A673 (cell line): Measurements from ENCODE around the gene PAOX. TPM values are rescaled to one million over a fixed set of nuclear protein-coding genes. Genes with fewer than 3 reads are reported as not detected.
A peak's percentile ranks its signal among the peaks of the same experiment; 100 is the strongest.

ENCODE experiments used
- BruUV-seq: library from RNA; stranded (reverse); fragments of 400-500 nt; replicated peaks from 2 replicates; lab custom pipeline; 2021; lab: Mats Ljungman, UMichigan
- CTCF ChIA-PET: fragments of 300-600 bp; sonication (Branson Sonifier 250); formaldehyde crosslinking; loops from one replicate; lab custom pipeline; 2022; ENCODE audit warnings: antibody characterized with exemption; lab: Charles Lee
- POLR2A ChIA-PET: fragments of 300-600 bp; sonication (Branson Sonifier 250); formaldehyde crosslinking; loops from one replicate; lab custom pipeline; 2022; ENCODE audit warnings: antibody characterized with exemption; ENCODE audit not compliant: low non-redundant PET; lab: Charles Lee
- DNase-seq: peaks from one replicate; pipeline ENCODE4 v3.0.0-alpha.2; 2015; ENCODE audit warnings: low spot score
- H3K27ac ChIP-seq: fragments of 200-600 bp; sonication (generic); 2 replicates; pipeline ENCODE4 v1.5.1; 2016; ENCODE audit warnings: mixed run types, low read depth, mild to moderate bottlenecking, mixed read lengths, antibody characterized with exemption, low read length; ENCODE audit not compliant: poor library complexity, severe bottlenecking
- H3K27me3 ChIP-seq: fragments of 200-600 bp; sonication (generic); replicated peaks from 2 replicates; pipeline ENCODE4 v1.6.1; 2017; ENCODE audit warnings: mixed run types, low read depth, mild to moderate bottlenecking, mixed read lengths, antibody characterized with exemption, low read length; ENCODE audit not compliant: insufficient read depth, poor library complexity
- H3K36me3 ChIP-seq: fragments of 200-600 bp; sonication (generic); 2 replicates; pipeline ENCODE4 v1.6.1; 2016; ENCODE audit warnings: mixed run types, mild to moderate bottlenecking, mixed read lengths, antibody characterized with exemption, low read length; ENCODE audit not compliant: insufficient read depth, poor library complexity, severe bottlenecking
- H3K4me1 ChIP-seq: fragments of 200-600 bp; sonication (generic); 2 replicates; pipeline ENCODE4 v1.6.1; 2017; ENCODE audit warnings: mixed run types, mild to moderate bottlenecking, mixed read lengths, antibody characterized with exemption, low read length; ENCODE audit not compliant: insufficient read depth, poor library complexity, severe bottlenecking
- H3K4me3 ChIP-seq: fragments of 200-600 bp; sonication (generic); 2 replicates; pipeline ENCODE4 v1.5.1; 2016; ENCODE audit warnings: low read depth, mixed run types, mild to moderate bottlenecking, mixed read lengths, low read length; ENCODE audit not compliant: poor library complexity, severe bottlenecking
- H3K9me3 ChIP-seq: fragments of 200-600 bp; sonication (generic); 2 replicates; pipeline ENCODE4 v1.6.1; 2016; ENCODE audit warnings: mixed run types, low read depth, mild to moderate bottlenecking, mixed read lengths, antibody characterized with exemption, low read length; ENCODE audit not compliant: poor library complexity, severe bottlenecking
- EZH2 ChIP-seq: fragments of 200-600 bp; sonication (generic); IDR thresholded peaks from 2 replicates; pipeline ENCODE4 v1.6.1; 2017; ENCODE audit warnings: borderline replicate concordance, low read depth, mild to moderate bottlenecking, mixed read lengths, antibody characterized with exemption, low read length; ENCODE audit not compliant: poor library complexity, severe bottlenecking
- intact Hi-C: fragments of 100-400 bp; cut with micrococcal nuclease; formaldehyde crosslinking; loops from one replicate; pipeline ENCODE4 v1.10.0; 2022; ENCODE audit not compliant: unreplicated experiment
- total RNA-seq: library from RNA; stranded (reverse); gene quantifications from 2 replicates; pipeline ENCODE4 v1.2.3, GENCODE V29; 2021
- TF ChIP-seq, protein P1 (sequence below): fragments of 300-800, 200-600 bp; sonication (generic); conservative IDR thresholded peaks from 2 replicates; pipeline ENCODE4 v1.5.1; 2017; ENCODE audit warnings: low read depth, mild to moderate bottlenecking, antibody characterized with exemption, low read length, moderate library complexity, mixed read lengths

PAOX gene
- total RNA-seq, 1 experiment from 2014 or later = 0.92 TPM

- BruUV-seq = no TSS peak
- no peaks in the 10 kb centered on the region for H3K9me3 ChIP-seq
- ChIA-PET POLR2A (no interaction called here), CTCF (no interaction called here)
- H3K27me3 ChIP-seq = no peaks in the 10 kb centered on the region
- DNase-seq = no peak
- H3K36me3 ChIP-seq = peaks cover 27% of the 10 kb centered on the region
- TF ChIP-seq EZH2 = no peak
- TF ChIP-seq, protein P1, sequence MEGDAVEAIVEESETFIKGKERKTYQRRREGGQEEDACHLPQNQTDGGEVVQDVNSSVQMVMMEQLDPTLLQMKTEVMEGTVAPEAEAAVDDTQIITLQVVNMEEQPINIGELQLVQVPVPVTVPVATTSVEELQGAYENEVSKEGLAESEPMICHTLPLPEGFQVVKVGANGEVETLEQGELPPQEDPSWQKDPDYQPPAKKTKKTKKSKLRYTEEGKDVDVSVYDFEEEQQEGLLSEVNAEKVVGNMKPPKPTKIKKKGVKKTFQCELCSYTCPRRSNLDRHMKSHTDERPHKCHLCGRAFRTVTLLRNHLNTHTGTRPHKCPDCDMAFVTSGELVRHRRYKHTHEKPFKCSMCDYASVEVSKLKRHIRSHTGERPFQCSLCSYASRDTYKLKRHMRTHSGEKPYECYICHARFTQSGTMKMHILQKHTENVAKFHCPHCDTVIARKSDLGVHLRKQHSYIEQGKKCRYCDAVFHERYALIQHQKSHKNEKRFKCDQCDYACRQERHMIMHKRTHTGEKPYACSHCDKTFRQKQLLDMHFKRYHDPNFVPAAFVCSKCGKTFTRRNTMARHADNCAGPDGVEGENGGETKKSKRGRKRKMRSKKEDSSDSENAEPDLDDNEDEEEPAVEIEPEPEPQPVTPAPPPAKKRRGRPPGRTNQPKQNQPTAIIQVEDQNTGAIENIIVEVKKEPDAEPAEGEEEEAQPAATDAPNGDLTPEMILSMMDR = no peak
- H3K4me1 ChIP-seq = no peaks in the 10 kb centered on the region
- H3K27ac ChIP-seq = peak overlapping the region; percentile 6
- intact Hi-C loops = no loop called here
- no peak overlapping the region for H3K4me3 ChIP-seq
Measured at GRCh38 chr10:133361773-133362441, 17.2 kb upstream of the PAOX start.

- Histone ChIP-seq H3K9me3 (no peaks in the 10 kb centered on the region), H3K4me3 (no peak overlapping the region), H3K4me1 (no peaks in the 10 kb centered on the region), H3K36me3 (peaks cover 29% of the 10 kb centered on the region), H3K27me3 (no peaks in the 10 kb centered on the region), H3K27ac (no peak overlapping the region)
- POLR2A ChIA-PET = no interaction called here
- DNase-seq = no peak
- no peak for TF ChIP-seq EZH2
- TF ChIP-seq, protein P1 = no peak
- intact Hi-C loops = no loop called here
- CTCF ChIA-PET = no interaction called here
- BruUV-seq = no TSS peak
Measured at GRCh38 chr10:133362846-133363245, 16.2 kb upstream of the PAOX start.

- H3K27me3 ChIP-seq = no peaks in the 10 kb centered on the region
- no peak for TF ChIP-seq EZH2
- TF ChIP-seq, protein P1 = no peak
- H3K36me3 ChIP-seq = peaks cover 44% of the 10 kb centered on the region
- no peak overlapping the region for H3K27ac ChIP-seq
- H3K9me3 ChIP-seq = no peaks in the 10 kb centered on the region
- no peak for DNase-seq
- ChIA-PET CTCF (no interaction called here), POLR2A (no interaction called here)
- BruUV-seq = no TSS peak
- no peaks in the 10 kb centered on the region for H3K4me1 ChIP-seq
- H3K4me3 ChIP-seq = no peak overlapping the region
- intact Hi-C loops = no loop called here
Measured at GRCh38 chr10:133364645-133365431, 14.2 kb upstream of the PAOX start.
